HG03520 (cell line): Measurements from ENCODE around the gene SDK1.
"Not testable (repeated sequence)": the region's sequence is repeated elsewhere in the genome, so short reads cannot be mapped to it uniquely, and the experiment has no call there.

ENCODE experiments used
- ATAC-seq: cut with Tn5 transposase; IDR thresholded peaks from one replicate; pipeline ENCODE4 v1.9.1; 2021; ENCODE audit warnings: mild to moderate bottlenecking, moderate library complexity; ENCODE audit not compliant: unreplicated experiment

The SDK1 gene

GRCh38 chr7:4085937-4086691, 785.1 kb downstream of the SDK1 start:
- no peak for ATAC-seq

DNA sequence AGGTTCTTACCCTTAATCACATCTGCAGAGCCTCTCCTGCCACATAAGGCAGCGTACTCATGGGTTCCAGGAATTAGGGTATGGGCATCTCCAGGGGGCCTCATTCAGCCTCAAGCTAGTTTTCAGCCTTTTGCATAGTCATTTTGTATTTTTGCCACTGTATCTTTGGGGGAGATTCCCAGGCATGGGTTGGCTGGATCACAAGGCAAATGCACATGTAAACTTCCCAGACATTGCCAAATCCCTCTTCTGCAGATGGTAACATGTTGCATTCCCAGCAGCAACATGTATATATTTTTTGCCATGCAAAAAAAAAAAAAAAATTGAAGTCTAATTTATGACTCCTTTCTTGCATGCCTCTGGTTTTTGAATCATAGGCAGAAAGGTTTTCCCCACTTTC, 785.7 kb downstream of the SDK1 start:
- no peak for ATAC-seq

GRCh38 chr7:4091767-4092166, 790.7 kb downstream of the SDK1 start:
- ATAC-seq: no peak

- no peak for ATAC-seq
Observed at GRCh38 chr7:4093035-4093434, 792.0 kb downstream of the SDK1 start.

- ATAC-seq: no peak
Observed at GRCh38 chr7:4093483-4093882, 792.4 kb downstream of the SDK1 start.

GRCh38 chr7:4094158-4094557, 793.1 kb downstream of the SDK1 start:
- not testable (repeated sequence) for ATAC-seq

DNA sequence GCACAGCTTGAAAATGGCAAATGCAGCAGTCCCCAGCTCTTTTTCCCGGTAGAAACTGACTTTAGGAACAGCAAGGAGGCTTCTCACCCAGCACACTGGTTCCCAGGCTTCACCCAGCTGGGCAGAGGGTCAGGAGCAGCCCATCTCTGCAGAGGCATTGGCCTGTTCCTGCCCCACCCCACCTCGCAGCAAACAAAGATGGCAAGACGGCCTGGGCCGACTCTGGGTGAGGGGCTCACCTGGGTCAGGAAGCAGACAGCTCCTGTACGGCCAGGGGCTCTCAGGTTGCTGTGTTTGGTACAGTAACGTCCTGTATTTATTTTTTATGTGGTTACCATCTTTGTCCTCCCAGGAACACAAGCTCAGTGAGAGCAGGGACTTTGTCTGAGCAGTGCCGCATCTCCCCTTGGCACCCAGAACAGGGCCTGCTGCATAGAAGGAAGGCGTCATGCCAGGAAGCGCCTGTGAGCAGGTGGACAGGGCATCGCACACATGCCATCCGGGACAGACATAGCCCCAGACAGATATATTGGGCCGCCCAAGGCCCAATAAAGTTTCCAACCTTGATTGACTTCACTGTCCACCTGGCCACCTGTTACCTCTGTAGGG, 796.1 kb downstream of the SDK1 start:
- no peak for ATAC-seq

DNA sequence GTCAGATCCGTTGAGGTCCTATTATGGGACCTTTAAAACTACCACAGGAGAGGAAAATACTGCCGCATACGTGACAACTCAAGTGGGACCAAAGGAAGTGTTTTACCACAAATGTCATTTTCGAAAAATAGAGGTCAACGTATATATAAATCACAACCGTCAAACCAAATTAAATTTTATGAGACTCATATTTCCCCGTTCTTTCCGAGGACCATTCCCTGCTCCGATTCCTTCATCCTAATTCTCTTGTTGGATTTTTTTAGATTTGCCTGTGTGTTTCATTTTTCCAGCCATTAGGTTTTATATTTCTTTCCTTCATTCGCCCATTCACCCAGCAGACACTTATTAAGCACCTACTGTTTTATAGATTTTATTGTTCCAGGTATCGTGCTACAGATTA, 797.1 kb downstream of the SDK1 start:
- ATAC-seq: no peak

- ATAC-seq: no peak
Observed at GRCh38 chr7:4099651-4100050, 798.6 kb downstream of the SDK1 start.

DNA sequence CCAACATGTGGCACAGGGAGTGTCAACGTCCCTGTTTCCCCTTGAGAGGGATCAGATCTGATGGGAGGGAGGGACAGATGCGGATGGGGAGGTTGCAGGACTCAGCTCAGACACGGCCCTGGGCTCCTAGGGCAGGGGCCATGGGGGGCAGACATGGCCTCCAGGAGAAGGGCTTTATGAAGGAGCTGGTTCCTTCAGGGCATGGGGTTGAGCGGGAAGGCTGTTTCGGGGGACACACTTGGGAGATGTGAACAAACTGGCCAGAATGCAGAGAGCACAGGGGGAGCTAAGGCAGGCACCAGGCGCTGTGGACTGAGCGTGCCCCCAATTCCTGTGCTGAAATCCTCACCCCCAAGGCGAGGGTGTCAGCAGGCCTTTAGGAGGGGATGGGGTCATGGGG, 799.1 kb downstream of the SDK1 start:
- no peak for ATAC-seq

GRCh38 chr7:4100691-4101090, 799.6 kb downstream of the SDK1 start:
- ATAC-seq: no peak

DNA sequence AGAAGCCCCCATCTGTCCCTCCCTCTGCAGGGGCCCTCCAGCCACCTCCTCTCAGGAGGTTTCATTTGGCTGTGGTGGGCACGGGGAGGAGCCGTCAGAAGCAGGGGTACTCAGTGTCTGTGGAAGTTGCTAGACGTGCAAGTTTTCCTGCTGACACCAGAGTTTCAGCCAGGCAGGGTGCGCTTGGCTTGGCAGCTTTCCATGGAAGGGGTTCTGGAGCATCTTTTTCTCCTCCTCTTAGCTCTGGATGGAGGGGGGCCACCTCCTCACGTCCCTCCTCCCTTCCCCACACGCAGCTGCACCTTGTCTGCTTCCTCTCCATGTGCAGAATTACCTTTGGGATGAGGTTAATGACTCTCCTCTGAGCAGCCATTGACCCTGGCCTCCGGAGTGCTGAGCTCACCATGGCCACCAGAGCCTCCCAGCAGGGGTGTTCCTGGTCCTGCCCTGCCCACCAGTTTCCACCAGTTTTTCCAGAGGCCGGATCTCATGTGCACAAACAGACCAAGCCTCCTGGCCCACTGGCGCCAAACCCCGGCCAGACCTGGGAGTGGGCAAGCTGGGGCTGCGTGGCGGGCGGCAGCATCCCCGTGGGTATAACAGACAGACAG, 801.3 kb downstream of the SDK1 start:
- ATAC-seq: no peak

DNA sequence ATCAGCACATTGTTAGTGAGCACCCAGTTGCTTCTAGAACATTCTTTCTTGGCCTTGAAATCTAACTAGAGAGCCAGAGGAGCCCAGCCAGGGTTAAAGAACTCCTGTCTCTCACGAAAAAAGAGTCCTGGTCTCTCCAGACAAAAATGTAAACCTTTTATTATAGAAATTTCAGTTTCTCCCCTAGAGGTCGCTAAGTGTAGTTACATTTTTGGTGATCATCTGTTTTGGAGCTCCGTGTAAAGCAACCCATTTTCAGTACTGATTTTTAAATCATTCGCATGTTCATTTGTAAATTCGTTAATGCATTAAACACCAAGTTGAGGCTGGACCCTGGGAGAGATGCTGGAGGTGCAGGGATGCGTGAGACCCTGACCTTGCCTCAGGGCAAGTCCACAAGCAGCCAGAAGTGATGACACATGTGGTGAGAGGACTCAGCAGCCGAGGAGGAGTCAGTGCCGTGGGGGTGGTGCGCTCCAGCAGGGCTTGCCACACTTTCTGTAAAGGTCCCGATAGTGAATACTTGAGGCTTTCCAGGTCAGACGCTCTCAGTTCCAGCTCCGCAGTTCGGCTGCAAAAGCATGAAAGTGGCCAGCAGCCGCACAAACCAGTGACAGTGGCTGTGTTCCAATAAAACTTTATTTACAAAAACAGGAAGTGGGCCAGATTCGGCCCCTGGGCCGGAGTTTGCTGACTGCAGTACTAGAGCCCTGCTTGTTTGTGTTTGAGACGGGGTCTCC, 802.5 kb downstream of the SDK1 start:
- no peak for ATAC-seq

DNA sequence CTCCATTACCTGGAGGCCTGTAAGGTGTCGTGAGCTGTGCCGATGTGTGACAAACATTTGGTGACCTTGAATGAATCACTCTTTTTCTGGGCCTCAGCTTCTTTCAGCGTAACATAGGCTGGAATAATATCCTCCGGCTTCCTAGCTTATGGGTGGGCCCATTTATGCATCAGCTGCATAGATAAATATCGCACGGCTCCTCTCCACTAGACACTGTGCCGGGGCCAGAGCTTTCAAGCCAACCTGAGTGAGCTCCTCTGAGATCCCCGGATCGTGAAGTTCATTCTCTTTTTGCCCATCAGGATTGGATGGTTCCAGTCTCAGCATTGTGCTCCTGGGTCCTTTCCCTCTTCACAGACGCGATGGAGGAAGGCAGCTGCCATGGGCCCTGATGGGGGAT, 806.8 kb downstream of the SDK1 start:
- no peak for ATAC-seq

GRCh38 chr7:4108951-4109350, 807.9 kb downstream of the SDK1 start:
- ATAC-seq: no peak

DNA sequence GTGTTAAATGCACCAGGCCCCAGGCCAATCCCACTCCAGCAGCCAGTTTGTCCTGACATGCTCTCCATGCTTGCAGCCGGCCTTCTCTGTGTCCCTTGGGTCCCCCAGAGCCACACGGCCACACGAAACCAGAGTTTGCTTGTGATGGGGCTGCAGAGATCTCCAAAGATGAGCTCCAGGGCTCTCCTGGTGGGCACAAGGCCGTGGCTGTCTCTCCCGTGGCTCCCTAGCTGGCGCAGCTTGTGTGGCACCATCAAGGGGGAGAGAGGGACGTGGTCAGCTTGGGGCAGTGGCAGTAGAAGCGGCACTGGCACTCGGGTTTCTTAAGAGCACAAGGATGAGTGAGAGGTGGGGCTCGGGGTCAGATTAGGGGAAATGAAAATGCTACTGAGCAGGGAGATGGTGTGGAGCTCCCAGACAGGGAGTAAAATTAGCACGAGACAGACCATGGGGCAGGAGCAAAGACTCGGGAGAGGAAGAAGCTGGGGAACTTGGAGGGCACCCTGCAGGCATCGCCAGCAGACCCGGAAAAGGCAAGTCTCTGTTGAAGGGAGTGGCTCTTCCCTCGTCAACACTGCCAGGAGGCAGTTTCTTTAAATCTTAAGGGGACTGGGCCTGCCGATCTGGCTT, 808.5 kb downstream of the SDK1 start:
- ATAC-seq: no peak

DNA sequence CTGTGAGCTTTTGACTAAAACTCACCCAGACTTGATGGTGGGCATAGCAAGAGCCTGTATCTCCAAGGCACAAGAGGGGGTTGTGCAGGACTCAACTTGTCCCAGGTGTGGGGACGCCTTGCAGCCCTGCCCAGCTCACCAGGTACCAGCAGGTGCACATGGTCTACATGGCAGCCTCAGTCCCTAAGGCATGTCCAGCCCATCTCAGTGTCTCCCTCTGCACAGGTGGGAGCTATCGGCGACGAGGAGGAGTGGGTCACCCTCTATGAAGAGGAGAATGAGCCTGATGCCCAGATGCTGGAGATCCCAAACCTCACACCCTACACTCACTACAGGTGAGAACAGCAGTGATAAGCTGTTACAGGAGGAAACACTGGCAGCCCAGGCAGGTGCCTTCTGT, 809.4 kb downstream of the SDK1 start:
- ATAC-seq: no peak

DNA sequence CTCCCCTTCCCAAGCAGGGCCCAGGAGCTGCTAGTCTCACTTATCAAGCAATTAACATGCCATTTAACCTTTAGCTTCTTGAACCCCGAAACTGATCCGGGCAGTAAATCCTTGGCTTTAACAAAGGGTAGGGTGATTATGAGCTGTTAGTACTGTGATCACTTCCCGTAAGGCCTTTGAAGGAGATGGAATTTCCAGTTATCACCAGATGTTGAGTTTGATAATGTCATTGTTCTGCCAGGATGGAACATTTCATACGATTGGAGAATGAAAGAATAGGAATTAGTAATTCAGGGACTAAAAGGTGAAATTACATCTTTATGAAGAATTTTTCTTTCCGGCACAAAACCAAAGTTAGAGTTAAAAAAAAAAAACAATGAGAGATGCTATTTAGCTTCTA, 810.1 kb downstream of the SDK1 start:
- no peak for ATAC-seq

GRCh38 chr7:4113271-4113670, 812.2 kb downstream of the SDK1 start:
- ATAC-seq: no peak

GRCh38 chr7:4113976-4114375, 812.9 kb downstream of the SDK1 start:
- ATAC-seq: no peak

- ATAC-seq: no peak
Observed at GRCh38 chr7:4115442-4115841, 814.4 kb downstream of the SDK1 start.
